Aorta (tissue), 5 donors: ENCODE data around the gene BCL6B. TPM values are rescaled to one million over a fixed set of nuclear protein-coding genes. Genes with fewer than 3 reads are reported as not detected.
"Not testable (repeated sequence)": the region's sequence is repeated elsewhere in the genome, so short reads cannot be mapped to it uniquely, and the experiment has no call there.

Experiments
- ATAC-seq: fragments of 200-7000 bp; cut with Tn5 transposase; one replicate; pipeline ENCODE4 v1.9.1; 2022; ENCODE audit warnings: moderate library complexity; ENCODE audit not compliant: low FRiP score
- DNase-seq, 2 donors: peaks; one replicate each; pipeline ENCODE4 v3.0.0-alpha.2; 2020
- H3K27ac ChIP-seq, 2 donors: one replicate each; pipeline ENCODE4 v1.5.1; 2013; ENCODE audit warnings: low read length in 2 of 2, mild to moderate bottlenecking in 2 of 2, moderate library complexity in 2 of 2, control low read depth in 1 of 2, inconsistent platforms in 1 of 2, low read depth in 1 of 2
- H3K27me3 ChIP-seq, 2 donors: one replicate each; pipeline ENCODE4 v1.6.1; 2013; ENCODE audit warnings: control low read depth in 1 of 2, low read length in 1 of 2, mild to moderate bottlenecking in 1 of 2, moderate library complexity in 1 of 2; ENCODE audit not compliant: insufficient read depth in 2 of 2, control insufficient read depth in 1 of 2
- H3K36me3 ChIP-seq, 2 donors: one replicate each; pipeline ENCODE4 v1.6.1; 2013; ENCODE audit warnings: control low read depth in 1 of 2, low read length in 1 of 2, mild to moderate bottlenecking in 1 of 2; ENCODE audit not compliant: insufficient read depth in 2 of 2, control insufficient read depth in 1 of 2
- H3K4me1 ChIP-seq, 2 donors: one replicate each; pipeline ENCODE4 v1.6.1; 2013; ENCODE audit warnings: low read length in 2 of 2, control low read depth in 1 of 2, mild to moderate bottlenecking in 1 of 2, moderate library complexity in 1 of 2; ENCODE audit not compliant: insufficient read depth in 2 of 2, control insufficient read depth in 1 of 2
- H3K4me3 ChIP-seq, 2 donors: one replicate each; pipeline ENCODE4 v1.5.1; 2013; ENCODE audit warnings: low read length in 2 of 2, control low read depth in 1 of 2, mild to moderate bottlenecking in 1 of 2
- H3K9me3 ChIP-seq: one replicate; pipeline ENCODE4 v1.6.1; 2013; ENCODE audit warnings: mild to moderate bottlenecking, low read length; ENCODE audit not compliant: control insufficient read depth
- WGBS, 2 donors: extraction: QIAGEN DNeasy Blood & Tissue Kit; methylation state at CpG; one replicate each; pipeline ENCODE4 v1.1.7; 2013; 5-methylcytosine and 5-hydroxymethylcytosine counted together
- intact Hi-C, 2 donors: fragments of 100-400 bp; cut with DNase I; formaldehyde crosslinking; loops; one replicate each; pipeline versions ENCODE4 v1.14.2 to v1.15.0; 2022
- long read RNA-seq, 2 donors: library from polyadenylated mRNA; unstranded; transcript quantifications; one replicate each; pipeline ENCODE4 v2.0.0, GENCODE V29; 2020 to 2021
- polyA plus RNA-seq, 2 donors: library from polyadenylated mRNA; stranded (reverse); fragments of 200-250 nt; gene quantifications; one replicate each; pipeline ENCODE4 v1.2.3, GENCODE V29; 2013
- total RNA-seq, 2 donors: library from RNA; stranded (reverse); fragmentation: NEBNext Ultra II Directional; extraction: Animal tissue kit (Norgen Biotek cat#: 25700); gene quantifications; one replicate each; pipeline ENCODE4 v1.2.1, GENCODE V29; 2021
- donor health status: healthy with polysubstance abuse.
- donor health status: Bipolar disorder and iron deficiency.
- donor health status: DM: no; HTN: no; CAD: no.
- donor health status: DM: no; HTN: no; CAD: no.
- donor health status: DM: yes; HTN: yes; CAD: no.

The BCL6B gene
- 10 to 100 TPM; 16.4 to 31.4 TPM for total RNA-seq
- polyA plus RNA-seq, result 1 to 10 TPM in 1 of 2 donors, under 1 TPM in 1; 0.63 to 1.3 TPM
- long read RNA-seq, donor 1, partial matches to known transcripts, result 11 of 13 reads
- long read RNA-seq, donor 1, other reads (novel, unspliced or antisense), result 0 of 13 reads
- long read RNA-seq, donor 2, partial matches to known transcripts, result 8 of 11 reads
- long read RNA-seq, donor 2, other reads (novel, unspliced or antisense), result 2 of 11 reads

GRCh38 chr17:7022781-7023571 lies at the start of gene BCL6B:
Gene BCL6B, plus strand, starts transcription at chr17:7023050. Its CDS starts 622 bp downstream, at chr17:7023672.
- Histone ChIP-seq H3K9me3 (no peaks in the 10 kb centered on the region), H3K4me1 (no peaks in the 10 kb centered on the region), H3K27me3 (no peaks in the 10 kb centered on the region), H3K4me3 (no peak within 1 kb of the TSS), H3K36me3 (no peaks in the 10 kb centered on the region), H3K27ac (no peak within 1 kb of the TSS)
- ATAC-seq, result no peak
- 6 to 9% methylated on average over 46 to 47 of the region's 47 CpGs for WGBS, 2 donors
- intact Hi-C loops, result loop anchor here in 1 of 2 donors (5.0 kb wide), 1 partner anchor 111 kb away; no protein-coding TSS in a partner anchor
- peak in 1 of 2 donors; percentile 77 for DNase-seq

- H3K27ac ChIP-seq, result not testable (repeated sequence)
- WGBS, 2 donors, result 90 to 93% methylated on average over 5 of the region's 5 CpGs
Observed at GRCh38 chr17:6979440-6979839, 43.4 kb upstream of the BCL6B start.

GRCh38 chr17:6981426-6981825 lies 41.4 kb upstream of the BCL6B start:
- H3K27ac ChIP-seq, result no peak overlapping the region
- no peak for DNase-seq
- no peaks in the 10 kb centered on the region for H3K9me3 ChIP-seq
- no peaks in the 10 kb centered on the region for H3K27me3 ChIP-seq
- WGBS, 2 donors, result 47 to 50% methylated on average over 1 of the region's 1 CpG
- ATAC-seq, result no peak
- no peaks in the 10 kb centered on the region for H3K36me3 ChIP-seq
- H3K4me1 ChIP-seq, result no peaks in the 10 kb centered on the region
- H3K4me3 ChIP-seq, result no peak overlapping the region
- intact Hi-C loops, result no loop called here

More at GRCh38 chr17:6979440-6979839, 43.4 kb upstream of the BCL6B start:
- H3K4me3 ChIP-seq, H3K27me3 ChIP-seq, DNase-seq, H3K4me1 ChIP-seq, H3K36me3 ChIP-seq, ATAC-seq, H3K9me3 ChIP-seq, intact Hi-C loops: not testable (repeated sequence)

GRCh38 chr17:6985266-6985665 lies 37.6 kb upstream of the BCL6B start:
- ATAC-seq (no peak), DNase-seq (no peak)
- intact Hi-C loops, result no loop called here
- Histone ChIP-seq H3K4me1 (no peaks in the 10 kb centered on the region), H3K9me3 (peaks cover 2% of the 10 kb centered on the region), H3K27ac (no peak overlapping the region), H3K4me3 (no peak overlapping the region), H3K36me3 (no peaks in the 10 kb centered on the region), H3K27me3 (no peaks in the 10 kb centered on the region)
- 56 to 64% methylated on average over 4 of the region's 4 CpGs for WGBS, 2 donors

GRCh38 chr17:6986676-6987075 lies 36.2 kb upstream of the BCL6B start:
- Histone ChIP-seq H3K9me3 (peaks cover 2% of the 10 kb centered on the region), H3K4me3 (no peak overlapping the region), H3K27me3 (no peaks in the 10 kb centered on the region), H3K4me1 (no peaks in the 10 kb centered on the region), H3K36me3 (no peaks in the 10 kb centered on the region), H3K27ac (no peak overlapping the region)
- 38 to 40% methylated on average over 3 of the region's 3 CpGs for WGBS, 2 donors
- ATAC-seq (no peak), DNase-seq (no peak)
- intact Hi-C loops, result no loop called here

- no peak for ATAC-seq
- Histone ChIP-seq H3K27ac (no peak overlapping the region), H3K9me3 (peaks cover 2% of the 10 kb centered on the region), H3K4me1 (no peaks in the 10 kb centered on the region), H3K36me3 (no peaks in the 10 kb centered on the region), H3K4me3 (no peak overlapping the region), H3K27me3 (no peaks in the 10 kb centered on the region)
- intact Hi-C loops, result no loop called here
- no peak for DNase-seq
- WGBS, 2 donors, result 58 to 71% methylated on average over 2 of the region's 2 CpGs
Observed at GRCh38 chr17:6989779-6990178, 33.1 kb upstream of the BCL6B start.

GRCh38 chr17:6993613-6994056 lies 29.2 kb upstream of the BCL6B start:
- H3K36me3 ChIP-seq, H3K27ac ChIP-seq, ATAC-seq, H3K4me3 ChIP-seq, intact Hi-C loops, H3K9me3 ChIP-seq, H3K4me1 ChIP-seq, H3K27me3 ChIP-seq, DNase-seq: not testable (repeated sequence)
- WGBS, 2 donors, result 62 to 68% methylated on average over 5 of the region's 5 CpGs

GRCh38 chr17:6994118-6994598 lies 28.7 kb upstream of the BCL6B start:
- H3K9me3 ChIP-seq, result no peaks in the 10 kb centered on the region
- no peak overlapping the region for H3K4me3 ChIP-seq
- no peak for DNase-seq
- 64 to 67% methylated on average over 10 of the region's 10 CpGs for WGBS, 2 donors
- H3K27me3 ChIP-seq, result no peaks in the 10 kb centered on the region
- H3K36me3 ChIP-seq, result no peaks in the 10 kb centered on the region
- H3K27ac ChIP-seq, result no peak overlapping the region
- no peaks in the 10 kb centered on the region for H3K4me1 ChIP-seq
- ATAC-seq, result no peak
- intact Hi-C loops, result no loop called here
